Karpas-422 (cell line): ENCODE measurements around the gene PUS7L. TPM values are rescaled to one million over a fixed set of nuclear protein-coding genes. Genes with fewer than 3 reads are reported as not detected.

Source experiments
- DNase-seq: peaks from one replicate; pipeline ENCODE4 v3.0.0-alpha.2; 2015
- H2AFZ ChIP-seq: fragments of 200-600 bp; sonication (generic); 2 replicates; pipeline ENCODE4 v1.6.1; 2014; ENCODE audit warnings: antibody characterized with exemption, low read length, mixed read lengths
- H3K27ac ChIP-seq: fragments of 200-600 bp; sonication (generic); 2 replicates; pipeline ENCODE4 v1.5.1; 2014; ENCODE audit warnings: mild to moderate bottlenecking, low read length, moderate library complexity
- H3K27me3 ChIP-seq: fragments of 200-600 bp; sonication (generic); 2 replicates; pipeline ENCODE4 v1.6.1; 2014; ENCODE audit warnings: low read length, mixed read lengths
- H3K36me3 ChIP-seq: fragments of 200-600 bp; sonication (generic); 2 replicates; pipeline ENCODE4 v1.6.1; 2014; ENCODE audit warnings: low read length, mixed read lengths; ENCODE audit not compliant: insufficient read depth
- H3K4me1 ChIP-seq: fragments of 200-600 bp; sonication (generic); 2 replicates; pipeline ENCODE4 v1.6.1; 2014; ENCODE audit warnings: mild to moderate bottlenecking, low read length, mixed read lengths
- H3K4me2 ChIP-seq: fragments of 200-600 bp; sonication (generic); 2 replicates; pipeline ENCODE4 v1.6.1; 2014; ENCODE audit warnings: low read length, low read depth, mild to moderate bottlenecking; ENCODE audit not compliant: poor library complexity, severe bottlenecking
- H3K4me3 ChIP-seq: fragments of 200-600 bp; sonication (generic); 2 replicates; pipeline ENCODE4 v1.5.1; 2014; ENCODE audit warnings: mild to moderate bottlenecking, antibody characterized with exemption, low read length, mixed read lengths
- H3K79me2 ChIP-seq: fragments of 200-600 bp; sonication (generic); 2 replicates; pipeline ENCODE4 v1.6.1; 2014; ENCODE audit warnings: mild to moderate bottlenecking, low read length, mixed read lengths
- H3K9ac ChIP-seq: fragments of 200-600 bp; sonication (generic); 2 replicates; pipeline ENCODE4 v1.6.0; 2014; ENCODE audit warnings: low read length
- H3K9me2 ChIP-seq: fragments of 200-600 bp; sonication (generic), shearing (Covaris generic); replicated peaks from 2 replicates; pipeline ENCODE4 v1.6.0; 2014; ENCODE audit warnings: mild to moderate bottlenecking, low read length, moderate library complexity; ENCODE audit not compliant: insufficient read depth
- H3K9me3 ChIP-seq: fragments of 300-700, 200-600 bp; sonication (generic); 2 replicates; pipeline ENCODE4 v1.6.1; 2014; ENCODE audit warnings: low read length, mixed read lengths
- H4K20me1 ChIP-seq: fragments of 200-600 bp; sonication (generic); 2 replicates; pipeline ENCODE4 v1.6.1; 2014; ENCODE audit warnings: mild to moderate bottlenecking, antibody characterized with exemption, low read length, low read depth; ENCODE audit not compliant: insufficient read depth
- total RNA-seq: library from RNA; depleted of rRNA; stranded (reverse); fragments of >200 nt; shearing (Covaris generic); gene quantifications from 2 replicates; pipeline ENCODE4 v1.2.3, GENCODE V29; 2014; ENCODE audit warnings: low replicate concordance; rRNA removed

The PUS7L gene, protein sequence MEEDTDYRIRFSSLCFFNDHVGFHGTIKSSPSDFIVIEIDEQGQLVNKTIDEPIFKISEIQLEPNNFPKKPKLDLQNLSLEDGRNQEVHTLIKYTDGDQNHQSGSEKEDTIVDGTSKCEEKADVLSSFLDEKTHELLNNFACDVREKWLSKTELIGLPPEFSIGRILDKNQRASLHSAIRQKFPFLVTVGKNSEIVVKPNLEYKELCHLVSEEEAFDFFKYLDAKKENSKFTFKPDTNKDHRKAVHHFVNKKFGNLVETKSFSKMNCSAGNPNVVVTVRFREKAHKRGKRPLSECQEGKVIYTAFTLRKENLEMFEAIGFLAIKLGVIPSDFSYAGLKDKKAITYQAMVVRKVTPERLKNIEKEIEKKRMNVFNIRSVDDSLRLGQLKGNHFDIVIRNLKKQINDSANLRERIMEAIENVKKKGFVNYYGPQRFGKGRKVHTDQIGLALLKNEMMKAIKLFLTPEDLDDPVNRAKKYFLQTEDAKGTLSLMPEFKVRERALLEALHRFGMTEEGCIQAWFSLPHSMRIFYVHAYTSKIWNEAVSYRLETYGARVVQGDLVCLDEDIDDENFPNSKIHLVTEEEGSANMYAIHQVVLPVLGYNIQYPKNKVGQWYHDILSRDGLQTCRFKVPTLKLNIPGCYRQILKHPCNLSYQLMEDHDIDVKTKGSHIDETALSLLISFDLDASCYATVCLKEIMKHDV
- total RNA-seq: 9.9 and 32.2 TPM in 2 replicates

DNA sequence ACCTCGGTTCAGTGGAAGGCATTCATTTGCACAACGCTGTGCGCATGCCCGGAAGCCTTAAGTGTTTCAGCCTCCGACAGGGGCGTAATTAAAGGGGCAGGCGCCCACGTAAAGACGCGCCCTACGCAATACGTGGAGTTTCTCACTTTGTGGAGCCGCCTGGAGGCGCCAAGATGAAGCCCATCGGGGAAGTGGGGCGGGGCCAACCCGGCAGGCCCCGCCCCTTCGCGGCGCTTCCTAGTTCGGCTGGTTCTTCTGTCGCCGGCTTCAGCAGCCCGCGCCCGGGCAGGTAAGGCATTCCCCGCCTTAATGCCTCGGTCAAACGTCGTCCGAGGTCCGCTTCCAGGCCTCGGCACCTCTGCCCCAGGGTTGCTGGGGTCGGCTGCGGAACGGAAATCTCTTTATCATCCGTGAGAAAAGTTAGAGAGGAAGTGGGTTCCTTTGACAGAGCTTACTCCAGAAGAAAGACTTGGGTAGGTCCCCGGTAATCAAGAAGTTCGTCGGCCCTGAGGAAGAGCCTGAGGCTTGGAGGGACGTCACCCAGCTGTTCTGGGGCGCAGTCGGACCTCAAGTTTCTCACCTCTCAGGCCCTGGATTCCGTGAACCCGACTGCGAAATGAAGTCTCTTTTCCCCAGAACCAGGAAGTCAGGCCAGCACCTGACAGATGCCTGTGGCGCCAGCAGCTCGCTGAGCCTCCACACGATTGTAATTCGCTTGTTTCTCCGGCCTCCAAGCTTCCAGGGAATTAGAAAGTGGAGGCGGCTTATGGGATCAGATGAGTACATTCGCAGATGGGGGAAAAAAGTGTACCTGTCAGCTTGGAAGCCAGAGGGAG, at the start of gene PUS7L, which contains the start of gene IRAK4:
TSS of gene PUS7L (minus strand) at position 63 of the 836 bp plus-strand sequence. CDS start 3,545 bp downstream, outside the sequence.
TSS of gene IRAK4 (plus strand) at position 224 of the 836 bp plus-strand sequence. CDS start 9,161 bp downstream, outside the sequence.
- Histone ChIP-seq H3K4me3 (peak within 1 kb of the TSS; percentile 79), H3K27ac (peak within 1 kb of the TSS; percentile 75), H3K79me2 (peaks cover 89% of the 10 kb centered on the region), H3K27me3 (no peaks in the 10 kb centered on the region), H3K36me3 (peaks cover 18% of the 10 kb centered on the region), H3K4me1 (peaks cover 46% of the 10 kb centered on the region), H3K9ac (peak within 1 kb of the TSS; percentile 77), H3K9me2 (no peaks in the 10 kb centered on the region), H2AFZ (peak within 1 kb of the TSS; percentile 31; the same call in 1 of the 2 replicates), H4K20me1 (no peaks in the 10 kb centered on the region), H3K9me3 (no peaks in the 10 kb centered on the region), H3K4me2 (peak within 1 kb of the TSS; percentile 97)
- peak; percentile 99 for DNase-seq

DNA sequence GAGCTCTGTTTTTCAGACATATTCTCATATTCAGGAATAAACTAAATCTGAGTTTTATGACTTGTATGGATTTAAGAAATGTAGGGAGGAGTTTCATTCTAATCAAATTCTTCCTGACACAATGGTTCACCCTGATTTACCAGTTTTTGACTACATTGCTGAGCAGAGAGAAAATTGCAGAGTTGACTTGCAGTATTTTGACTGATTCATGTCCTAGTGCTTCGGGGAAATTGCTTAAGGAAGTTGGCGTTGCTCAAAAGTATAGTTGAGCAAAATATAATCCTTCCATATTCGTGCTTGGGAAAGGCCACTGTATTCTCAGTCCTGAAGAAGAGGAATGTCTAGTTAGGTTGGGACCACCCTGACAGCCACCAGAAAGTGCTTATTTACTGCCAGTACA, 48.8 kb upstream of the PUS7L start:
- Histone ChIP-seq H3K27ac (peak overlapping the region; percentile 91), H3K9ac (peak overlapping the region; percentile 91), H4K20me1 (peaks cover 3% of the 10 kb centered on the region; the same call in 1 of the 2 replicates), H2AFZ (no peak overlapping the region), H3K4me3 (peak overlapping the region; percentile 89), H3K9me3 (no peaks in the 10 kb centered on the region), H3K9me2 (no peaks in the 10 kb centered on the region), H3K4me2 (peak overlapping the region; percentile 86), H3K4me1 (peaks cover 36% of the 10 kb centered on the region), H3K36me3 (peaks cover 18% of the 10 kb centered on the region), H3K27me3 (no peaks in the 10 kb centered on the region), H3K79me2 (peaks cover 36% of the 10 kb centered on the region)
- DNase-seq: no peak

DNA sequence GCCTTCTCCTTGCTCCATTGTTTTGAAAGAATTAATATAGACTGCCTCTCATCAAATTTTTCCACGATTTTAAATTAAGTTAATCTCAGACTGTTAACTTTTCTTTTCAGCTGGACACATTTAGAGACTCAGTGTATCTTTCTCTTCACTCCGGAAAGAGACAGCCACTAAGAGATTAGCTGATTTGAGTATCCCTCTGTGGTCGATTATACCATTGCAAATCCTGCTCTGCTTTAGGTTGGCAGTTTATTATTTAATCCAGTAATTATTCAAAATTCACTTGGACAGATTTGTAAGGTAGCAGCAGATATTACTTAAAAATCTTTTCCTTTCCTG, 48.1 kb upstream of the PUS7L start:
- Histone ChIP-seq H3K36me3 (peaks cover 23% of the 10 kb centered on the region), H3K4me2 (peak overlapping the region; percentile 86), H3K4me3 (peak overlapping the region; percentile 89), H3K27ac (peak overlapping the region; percentile 91), H2AFZ (peak overlapping the region; percentile 73), H3K9me3 (no peaks in the 10 kb centered on the region), H4K20me1 (peaks cover 3% of the 10 kb centered on the region; the same call in 1 of the 2 replicates), H3K4me1 (peaks cover 36% of the 10 kb centered on the region), H3K27me3 (no peaks in the 10 kb centered on the region), H3K9me2 (no peaks in the 10 kb centered on the region), H3K9ac (peak overlapping the region; percentile 91), H3K79me2 (peaks cover 43% of the 10 kb centered on the region)
- DNase-seq: peak; percentile 71

DNA sequence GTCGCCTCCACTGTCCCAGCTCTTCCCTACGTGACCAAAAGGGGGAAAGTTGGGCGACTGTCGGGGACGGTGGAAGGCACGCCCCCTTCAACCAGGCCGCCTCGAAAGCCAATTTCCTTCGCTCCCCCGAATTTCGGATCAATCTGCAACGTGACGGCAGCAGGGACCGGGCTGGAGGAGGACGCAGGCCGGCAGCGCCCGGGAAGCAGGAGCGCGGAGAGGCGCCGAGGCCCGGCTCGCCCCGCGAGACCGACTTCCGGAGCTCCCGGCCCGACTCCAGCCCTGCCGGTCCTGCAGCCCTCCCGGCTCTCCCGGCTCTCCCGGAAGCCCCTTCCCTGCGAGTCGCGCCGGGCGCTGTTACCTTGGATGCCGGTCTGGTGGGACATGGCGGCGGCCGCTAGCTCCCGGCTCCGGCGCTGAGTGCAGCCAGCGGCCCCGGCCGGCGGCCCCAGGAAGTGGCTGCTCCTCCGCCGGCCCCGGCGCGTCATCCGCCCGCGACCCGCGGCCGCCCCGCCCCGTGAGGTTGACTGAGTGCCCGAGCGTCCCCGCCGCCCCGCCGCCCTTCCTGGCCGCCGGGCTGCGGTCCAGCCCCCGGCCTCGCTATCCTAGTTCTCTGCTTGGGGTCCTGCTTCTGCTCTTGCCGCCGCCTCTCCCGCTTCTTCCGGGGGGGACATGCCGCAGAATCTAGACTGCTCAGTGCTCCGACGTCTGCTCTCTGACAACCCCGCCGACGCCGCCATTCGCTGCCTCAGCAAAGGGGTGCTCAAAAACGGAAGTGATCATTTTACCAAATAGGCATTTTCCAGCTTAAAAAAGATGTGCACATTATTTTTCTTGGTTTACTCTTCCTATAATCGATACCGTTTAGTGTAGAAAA, 47.5 kb upstream of the PUS7L start, which contains the start of gene TWF1:
TSS of gene TWF1 (minus strand) at position 458 of the 877 bp plus-strand sequence. CDS start at position 386, 72 bp downstream.
- peak within 1 kb of the TSS; percentile 91 for H3K9ac ChIP-seq
- H3K4me3 ChIP-seq: peak within 1 kb of the TSS; percentile 89
- peak within 1 kb of the TSS; percentile 91 for H3K27ac ChIP-seq
- H3K27me3 ChIP-seq: no peaks in the 10 kb centered on the region
- H3K79me2 ChIP-seq: peaks cover 47% of the 10 kb centered on the region
- no peaks in the 10 kb centered on the region for H3K9me3 ChIP-seq
- H3K4me1 ChIP-seq: peaks cover 36% of the 10 kb centered on the region
- H3K36me3 ChIP-seq: peaks cover 24% of the 10 kb centered on the region
- peak within 1 kb of the TSS; percentile 73 for H2AFZ ChIP-seq
- H3K9me2 ChIP-seq: no peaks in the 10 kb centered on the region
- peak within 1 kb of the TSS; percentile 94 for H3K4me2 ChIP-seq
- peaks cover 3% of the 10 kb centered on the region; the same call in 1 of the 2 replicates for H4K20me1 ChIP-seq
- peak; percentile 94 for DNase-seq

DNA sequence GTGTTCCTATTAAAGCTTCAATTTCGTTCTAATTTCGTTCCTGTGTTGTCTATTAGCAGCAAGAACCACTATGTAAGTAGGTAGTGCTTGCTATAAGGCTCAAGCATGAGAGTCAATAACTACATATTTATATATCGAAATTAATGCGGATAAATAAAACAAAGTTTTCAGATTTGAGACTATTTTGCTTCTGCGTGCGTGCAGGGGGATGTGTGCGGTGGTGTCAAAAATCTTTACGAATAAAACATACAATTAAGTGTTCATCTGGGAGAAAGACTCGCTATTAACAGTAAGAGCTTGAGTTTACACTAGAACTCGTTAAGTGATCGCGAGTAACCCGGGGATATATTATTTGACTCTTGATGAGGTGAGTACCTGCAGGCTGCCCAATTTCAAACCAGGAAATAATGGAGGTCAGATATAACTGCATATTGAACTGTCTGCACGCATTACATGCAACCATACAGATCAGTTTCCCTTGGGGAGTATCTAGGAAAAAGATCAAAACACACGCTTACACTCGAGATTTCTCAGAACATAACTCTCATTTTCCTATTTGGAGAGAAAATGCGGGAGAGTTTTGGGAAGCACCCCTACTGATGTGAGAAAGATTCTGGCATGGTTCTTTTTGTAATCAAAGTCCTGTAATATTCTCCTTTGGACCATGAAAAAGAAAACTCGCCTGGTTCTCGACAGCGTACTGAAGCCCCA, 46.7 kb upstream of the PUS7L start:
- DNase-seq: peak; percentile 66
- Histone ChIP-seq H3K36me3 (peaks cover 32% of the 10 kb centered on the region), H3K9ac (peak overlapping the region; percentile 91), H3K4me1 (peaks cover 36% of the 10 kb centered on the region), H3K9me2 (no peaks in the 10 kb centered on the region), H3K9me3 (no peaks in the 10 kb centered on the region), H3K4me3 (peak overlapping the region; percentile 89), H3K27ac (peak overlapping the region; percentile 44; the same call in 1 of the 2 replicates), H3K4me2 (peak overlapping the region; percentile 94), H3K79me2 (peaks cover 55% of the 10 kb centered on the region), H4K20me1 (peaks cover 3% of the 10 kb centered on the region; the same call in 1 of the 2 replicates), H3K27me3 (no peaks in the 10 kb centered on the region), H2AFZ (no peak overlapping the region)

DNA sequence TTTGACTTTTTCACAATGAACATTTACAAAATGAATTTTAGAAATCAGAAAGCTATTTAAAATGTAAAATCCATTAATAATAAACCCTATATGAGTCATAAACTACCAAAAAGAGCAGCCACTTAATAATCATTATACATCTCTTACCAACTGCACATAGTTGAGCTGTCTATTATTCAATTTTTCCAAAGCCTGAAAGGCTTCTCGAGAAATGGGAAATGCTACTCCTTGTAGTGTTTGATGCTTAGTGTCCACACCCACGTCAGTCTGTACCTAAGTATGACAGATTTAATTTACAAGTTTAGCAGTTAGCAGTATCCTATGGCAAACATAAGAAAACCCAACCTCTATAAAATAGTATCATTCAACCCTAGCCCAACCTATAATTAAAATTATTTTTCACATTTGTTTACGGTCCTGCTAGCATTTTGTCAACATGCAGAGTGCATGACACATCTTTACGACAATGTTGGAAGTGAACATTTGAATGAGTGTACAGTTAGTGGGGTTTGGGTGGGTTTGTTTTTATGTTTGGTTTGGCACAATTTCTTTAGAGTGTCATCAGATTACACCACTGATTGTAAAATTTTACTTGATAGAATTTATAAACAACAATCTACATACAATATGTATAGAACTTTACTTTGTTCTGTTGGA, 39.1 kb upstream of the PUS7L start:
- no peak overlapping the region for H3K27ac ChIP-seq
- H3K4me2 ChIP-seq: no peak overlapping the region
- no peak overlapping the region for H3K4me3 ChIP-seq
- no peaks in the 10 kb centered on the region for H4K20me1 ChIP-seq
- no peaks in the 10 kb centered on the region for H3K27me3 ChIP-seq
- H3K9me3 ChIP-seq: no peaks in the 10 kb centered on the region
- DNase-seq: no peak
- no peak overlapping the region for H3K9ac ChIP-seq
- peaks cover 26% of the 10 kb centered on the region for H3K79me2 ChIP-seq
- H3K4me1 ChIP-seq: peaks cover 5% of the 10 kb centered on the region
- no peak overlapping the region for H2AFZ ChIP-seq
- H3K9me2 ChIP-seq: no peaks in the 10 kb centered on the region
- peaks cover 65% of the 10 kb centered on the region for H3K36me3 ChIP-seq
